ENCODE measurements around the gene RARS2. TPM values are rescaled to one million over a fixed set of nuclear protein-coding genes. Genes with fewer than 3 reads are reported as not detected.
"Not testable (repeated sequence)": the region's sequence is repeated elsewhere in the genome, so short reads cannot be mapped to it uniquely, and the experiment has no call there.

RARS2 gene
- total RNA-seq, 2 donors from 2014 or later = 21.4 to 25.0 TPM

DNA sequence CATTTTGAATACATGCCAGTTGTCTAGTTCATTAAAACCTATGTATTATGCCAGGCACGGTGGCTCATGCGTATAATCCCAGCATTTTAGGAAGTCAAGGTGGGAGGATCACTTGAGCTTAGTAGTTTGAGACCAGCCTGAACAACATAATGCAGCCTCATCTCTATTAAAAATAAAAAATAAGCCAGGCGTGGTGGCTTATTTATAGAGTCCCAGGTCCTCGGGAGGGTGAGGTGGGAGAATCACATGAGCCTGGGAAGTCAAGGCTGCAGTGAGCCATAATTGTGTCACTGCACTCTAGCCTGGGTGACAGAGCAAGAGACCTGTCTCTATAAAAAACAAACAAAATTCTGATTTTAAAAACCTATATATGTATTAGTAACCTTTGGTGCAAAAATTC is 27.6 kb upstream of the RARS2 start:
- no peak for ATAC-seq (ENCODE audit: insufficient number of reproducible peaks, low FRiP score, low read depth)
- Histone ChIP-seq H3K27ac (no peak overlapping the region), H3K4me1 (ENCODE audit: control insufficient read depth in 1 of 2, low read depth in 2 of 2) (peaks cover 0 to 3% of the 10 kb centered on the region in 2 donors), H3K4me3 (no peak overlapping the region), H3K36me3 (peaks cover 18% of the 10 kb centered on the region), H3K27me3 (replicated peaks; ENCODE audit: insufficient read depth) (no peaks in the 10 kb centered on the region), H3K9me3 (no peaks in the 10 kb centered on the region)
- no peak for DNase-seq (ENCODE audit: low spot score)
- TF ChIP-seq, protein P1, sequence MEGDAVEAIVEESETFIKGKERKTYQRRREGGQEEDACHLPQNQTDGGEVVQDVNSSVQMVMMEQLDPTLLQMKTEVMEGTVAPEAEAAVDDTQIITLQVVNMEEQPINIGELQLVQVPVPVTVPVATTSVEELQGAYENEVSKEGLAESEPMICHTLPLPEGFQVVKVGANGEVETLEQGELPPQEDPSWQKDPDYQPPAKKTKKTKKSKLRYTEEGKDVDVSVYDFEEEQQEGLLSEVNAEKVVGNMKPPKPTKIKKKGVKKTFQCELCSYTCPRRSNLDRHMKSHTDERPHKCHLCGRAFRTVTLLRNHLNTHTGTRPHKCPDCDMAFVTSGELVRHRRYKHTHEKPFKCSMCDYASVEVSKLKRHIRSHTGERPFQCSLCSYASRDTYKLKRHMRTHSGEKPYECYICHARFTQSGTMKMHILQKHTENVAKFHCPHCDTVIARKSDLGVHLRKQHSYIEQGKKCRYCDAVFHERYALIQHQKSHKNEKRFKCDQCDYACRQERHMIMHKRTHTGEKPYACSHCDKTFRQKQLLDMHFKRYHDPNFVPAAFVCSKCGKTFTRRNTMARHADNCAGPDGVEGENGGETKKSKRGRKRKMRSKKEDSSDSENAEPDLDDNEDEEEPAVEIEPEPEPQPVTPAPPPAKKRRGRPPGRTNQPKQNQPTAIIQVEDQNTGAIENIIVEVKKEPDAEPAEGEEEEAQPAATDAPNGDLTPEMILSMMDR (IDR thresholded peaks at IDR 0.05) = no peak

DNA sequence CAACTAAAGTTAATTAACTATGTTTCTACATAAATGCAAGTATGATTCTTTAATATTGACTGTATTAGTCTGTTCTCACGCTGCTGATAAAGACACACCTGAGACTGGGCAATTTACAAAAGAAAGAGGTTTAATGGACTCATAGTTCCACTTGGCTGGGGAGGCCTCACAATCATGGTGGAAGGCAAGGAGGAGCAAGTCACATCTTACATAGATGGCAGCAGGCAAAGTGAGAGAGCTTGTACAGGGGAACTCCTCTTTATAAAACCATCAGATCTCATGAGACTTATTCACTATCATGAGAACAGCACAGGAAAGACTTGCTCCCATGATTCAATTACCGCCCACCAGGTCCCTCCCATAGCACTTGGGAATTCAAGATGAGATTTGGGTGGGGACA is 23.2 kb upstream of the RARS2 start:
- H3K27ac ChIP-seq; DNase-seq (ENCODE audit: low spot score); H3K4me3 ChIP-seq; H3K9me3 ChIP-seq; H3K4me1 ChIP-seq (ENCODE audit: control insufficient read depth in 1 of 2, low read depth in 2 of 2); H3K27me3 ChIP-seq (replicated peaks; ENCODE audit: insufficient read depth); ATAC-seq (ENCODE audit: insufficient number of reproducible peaks, low FRiP score, low read depth): not testable (repeated sequence)
- H3K36me3 ChIP-seq = peaks cover 24% of the 10 kb centered on the region

GRCh38 chr6:87608802-87609201 is 19.0 kb upstream of the RARS2 start:
- DNase-seq (ENCODE audit: low spot score) (no peak), ATAC-seq (ENCODE audit: insufficient number of reproducible peaks, low FRiP score, low read depth) (no peak)
- no peaks in the 10 kb centered on the region for H3K27me3 ChIP-seq (replicated peaks; ENCODE audit: insufficient read depth)
- peaks cover 31% of the 10 kb centered on the region for H3K36me3 ChIP-seq
- H3K27ac ChIP-seq = no peak overlapping the region
- no peaks in the 10 kb centered on the region for H3K9me3 ChIP-seq
- peaks cover 0 to 11% of the 10 kb centered on the region in 2 donors for H3K4me1 ChIP-seq (ENCODE audit: control insufficient read depth in 1 of 2, low read depth in 2 of 2)
- TF ChIP-seq, protein P1 (IDR thresholded peaks at IDR 0.05) = no peak
- no peak overlapping the region for H3K4me3 ChIP-seq

DNA sequence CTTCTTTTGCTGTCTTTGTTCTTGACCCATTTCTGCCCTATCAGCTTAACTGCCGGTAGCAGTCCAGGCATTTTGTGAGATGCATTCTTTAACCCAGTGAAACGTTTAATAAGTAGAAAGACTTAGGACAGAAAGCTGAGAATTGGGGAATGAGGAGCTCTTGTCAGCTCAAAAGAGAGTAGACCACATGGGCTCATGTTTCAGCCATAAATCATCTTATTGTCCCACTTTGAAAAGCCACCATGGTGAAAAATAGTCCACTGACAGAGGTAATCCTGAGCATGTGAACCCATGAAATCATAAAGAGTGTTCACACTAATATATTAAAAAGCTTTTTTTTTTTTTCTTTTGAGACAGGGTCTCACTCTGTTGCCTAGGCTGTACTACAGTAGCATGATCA is 16.4 kb upstream of the RARS2 start:
- Histone ChIP-seq H3K4me3 (no peak overlapping the region), H3K4me1 (ENCODE audit: control insufficient read depth in 1 of 2, low read depth in 2 of 2) (peaks cover 0 to 11% of the 10 kb centered on the region in 2 donors), H3K36me3 (peaks cover 14% of the 10 kb centered on the region), H3K27me3 (replicated peaks; ENCODE audit: insufficient read depth) (no peaks in the 10 kb centered on the region), H3K27ac (no peak overlapping the region), H3K9me3 (no peaks in the 10 kb centered on the region)
- DNase-seq (ENCODE audit: low spot score) = no peak
- TF ChIP-seq, protein P1 (IDR thresholded peaks at IDR 0.05) = no peak
- no peak for ATAC-seq (ENCODE audit: insufficient number of reproducible peaks, low FRiP score, low read depth)

GRCh38 chr6:87600576-87600975 is 10.8 kb upstream of the RARS2 start:
- no peaks in the 10 kb centered on the region for H3K36me3 ChIP-seq

More at GRCh38 chr6:87600576-87600975, 10.8 kb upstream of the RARS2 start:
- no peaks in the 10 kb centered on the region for H3K27me3 ChIP-seq (replicated peaks; ENCODE audit: insufficient read depth)
- no peaks in the 10 kb centered on the region for H3K9me3 ChIP-seq
- DNase-seq (ENCODE audit: low spot score) = no peak
- H3K27ac ChIP-seq = no peak overlapping the region
- no peak overlapping the region for H3K4me3 ChIP-seq
- no peak for ATAC-seq (ENCODE audit: insufficient number of reproducible peaks, low FRiP score, low read depth)
- peaks cover 0 to 11% of the 10 kb centered on the region in 2 donors for H3K4me1 ChIP-seq (ENCODE audit: control insufficient read depth in 1 of 2, low read depth in 2 of 2)
- TF ChIP-seq, protein P1 (IDR thresholded peaks at IDR 0.05) = no peak

Data from thoracic aorta (tissue), 2 donors.